GM12891 (cell line): Measurements from ENCODE around the gene PLCB1.

Experiments used
- DNase-seq: peaks from one replicate; pipeline ENCODE4 v3.0.0; 2011; ENCODE audit warnings: low spot score; ENCODE audit not compliant: insufficient read length
- FAIRE-seq: peaks from 2 replicates; lab custom pipeline; 2011; peaks lifted over from hg19 to GRCh38; lab: Jason Lieb, UNC
- PAX5 ChIP-seq: IDR thresholded peaks from 2 replicates; pipeline ENCODE4 v1.6.1; 2011; ENCODE audit warnings: low read length, moderate library complexity, mild to moderate bottlenecking; ENCODE audit not compliant: insufficient read depth, severe bottlenecking
- POLR2A ChIP-seq: IDR thresholded peaks from 2 replicates; pipeline ENCODE4 v1.6.1; 2011; ENCODE audit warnings: low read depth, low read length, control low read depth
- POLR2AphosphoS5 ChIP-seq: IDR thresholded peaks from 2 replicates; pipeline ENCODE4 v1.6.1; 2011; ENCODE audit warnings: low read depth, low read length, control low read depth
- POU2F2 ChIP-seq: IDR thresholded peaks from 2 replicates; pipeline ENCODE4 v1.6.1; 2011; ENCODE audit warnings: low read depth, mild to moderate bottlenecking, control low read depth, low read length, moderate library complexity
- SPI1 ChIP-seq: IDR thresholded peaks from 2 replicates; pipeline ENCODE4 v1.6.1; 2011; ENCODE audit warnings: low read depth, low read length, control low read depth
- TAF1 ChIP-seq: IDR thresholded peaks from 2 replicates; pipeline ENCODE4 v1.6.1; 2011; ENCODE audit warnings: low read depth, low read length, control low read depth

Gene PLCB1

GRCh38 chr20:8489094-8489883, 357.2 kb downstream of the PLCB1 start:
- no peak for TF ChIP-seq POLR2A
- no peak for TF ChIP-seq POLR2AphosphoS5
- no peak for TF ChIP-seq TAF1
- TF ChIP-seq PAX5, result no peak
- no peak for TF ChIP-seq POU2F2
- no peak for TF ChIP-seq SPI1
- DNase-seq (no peak), FAIRE-seq (no peak)

GRCh38 chr20:8490076-8490830, 358.2 kb downstream of the PLCB1 start:
- DNase-seq (no peak), FAIRE-seq (no peak)
- TF ChIP-seq SPI1, result no peak
- no peak for TF ChIP-seq POLR2A
- no peak for TF ChIP-seq POU2F2
- no peak for TF ChIP-seq POLR2AphosphoS5
- TF ChIP-seq PAX5, result no peak
- TF ChIP-seq TAF1, result no peak

GRCh38 chr20:8492173-8492572, 360.1 kb downstream of the PLCB1 start:
- FAIRE-seq, result no peak
- TF ChIP-seq POU2F2 (no peak), TAF1 (no peak), POLR2A (no peak), POLR2AphosphoS5 (no peak), SPI1 (no peak), PAX5 (no peak)
- no peak for DNase-seq

- TF ChIP-seq TAF1, result no peak
- no peak for TF ChIP-seq SPI1
- TF ChIP-seq PAX5, result no peak
- TF ChIP-seq POU2F2, result no peak
- TF ChIP-seq POLR2AphosphoS5, result no peak
- TF ChIP-seq POLR2A, result no peak
- no peak for DNase-seq
- FAIRE-seq, result no peak
Observed at GRCh38 chr20:8498571-8498970, 366.5 kb downstream of the PLCB1 start.

- DNase-seq (no peak), FAIRE-seq (no peak)
- TF ChIP-seq POLR2A (no peak), PAX5 (no peak), TAF1 (no peak), POLR2AphosphoS5 (no peak), SPI1 (no peak), POU2F2 (no peak)
Observed at GRCh38 chr20:8504030-8504429, 372.0 kb downstream of the PLCB1 start.

- TF ChIP-seq PAX5, result no peak
- TF ChIP-seq SPI1, result no peak
- TF ChIP-seq POU2F2, result no peak
- TF ChIP-seq POLR2A, result no peak
- no peak for TF ChIP-seq POLR2AphosphoS5
- no peak for TF ChIP-seq TAF1
- FAIRE-seq (no peak), DNase-seq (no peak)
Observed at GRCh38 chr20:8505476-8506200, 373.6 kb downstream of the PLCB1 start.

GRCh38 chr20:8507231-8507630, 375.2 kb downstream of the PLCB1 start:
- TF ChIP-seq PAX5, result no peak
- no peak for TF ChIP-seq POLR2A
- TF ChIP-seq SPI1, result no peak
- TF ChIP-seq POU2F2, result no peak
- TF ChIP-seq TAF1, result no peak
- no peak for TF ChIP-seq POLR2AphosphoS5
- FAIRE-seq, result no peak
- DNase-seq, result no peak

- DNase-seq (no peak), FAIRE-seq (no peak)
- TF ChIP-seq POU2F2, result no peak
- TF ChIP-seq SPI1, result no peak
- TF ChIP-seq TAF1, result no peak
- TF ChIP-seq PAX5, result no peak
- TF ChIP-seq POLR2AphosphoS5, result no peak
- TF ChIP-seq POLR2A, result no peak
Observed at GRCh38 chr20:8509809-8510208, 377.7 kb downstream of the PLCB1 start.

GRCh38 chr20:8510808-8511207, 378.7 kb downstream of the PLCB1 start:
- DNase-seq, result no peak
- no peak for TF ChIP-seq SPI1
- TF ChIP-seq PAX5, result no peak
- TF ChIP-seq POU2F2, result no peak
- TF ChIP-seq POLR2A, result no peak
- TF ChIP-seq POLR2AphosphoS5, result no peak
- TF ChIP-seq TAF1, result no peak
- no peak for FAIRE-seq
